NCI-H748 (cell line): ENCODE results near the gene IGSF3.

ENCODE experiments used
- DNase-seq: peaks from one replicate; lab custom pipeline; 2025; ENCODE audit not compliant: unreplicated experiment; lab: John Stamatoyannopoulos, UW

Gene IGSF3

DNA sequence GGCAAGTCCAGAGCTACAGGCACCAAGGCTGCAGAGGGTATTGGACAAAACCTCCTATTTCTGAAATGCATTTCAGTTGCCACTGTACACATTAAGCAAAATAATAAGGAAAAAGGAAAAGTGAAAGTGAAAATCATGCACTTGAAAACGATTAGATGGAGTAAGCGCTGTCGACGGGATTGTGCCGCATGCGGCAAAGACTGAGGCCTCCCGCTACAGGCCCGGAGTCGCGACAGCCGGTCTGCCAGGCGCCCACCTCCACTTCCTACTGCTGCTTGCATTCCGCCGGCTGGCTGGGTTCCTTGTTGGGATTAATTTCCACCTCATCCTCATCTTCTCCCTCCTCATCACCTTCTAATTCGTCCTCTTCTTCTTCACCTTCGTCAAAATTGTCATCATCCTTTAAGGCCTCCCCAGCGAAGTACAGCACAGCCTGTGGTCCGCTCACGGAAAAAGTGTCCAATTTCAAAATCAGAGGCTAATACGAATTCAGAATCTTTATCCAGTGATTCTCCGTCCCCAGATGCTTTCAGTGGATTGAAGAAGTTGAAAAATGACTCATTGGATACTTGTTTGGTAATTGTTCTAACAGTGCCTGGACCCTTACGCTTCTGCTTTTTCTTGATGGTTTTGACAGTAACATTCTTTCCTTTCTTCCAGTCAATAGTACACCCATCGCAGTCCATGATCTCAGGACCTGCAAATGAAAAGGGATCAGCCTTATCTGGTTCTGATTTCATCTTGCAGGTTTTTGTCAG is 134.7 kb downstream of the IGSF3 start:
- DNase-seq, result no peak

DNA sequence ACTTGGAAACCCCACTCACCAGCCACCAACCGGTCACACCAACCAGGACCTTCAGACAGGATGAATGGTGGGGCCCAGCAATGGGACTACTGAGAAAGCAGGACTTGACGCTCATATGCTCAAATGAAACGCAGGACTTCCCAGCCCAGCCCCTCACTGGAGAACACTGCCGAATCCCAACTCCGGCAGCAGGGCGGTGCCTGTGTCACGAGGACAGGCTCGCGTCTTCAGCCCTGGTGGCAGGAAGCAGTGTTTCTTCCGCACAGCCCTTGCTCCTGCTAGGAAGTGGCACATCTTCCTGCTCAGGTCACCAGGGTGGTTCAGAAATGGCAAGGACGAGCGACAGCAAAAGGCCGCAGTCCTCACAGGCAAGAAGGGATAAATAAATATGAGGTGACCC is 135.6 kb downstream of the IGSF3 start:
- no peak for DNase-seq

- no peak for DNase-seq
These were observed 137.9 kb downstream of the IGSF3 start for GRCh38 chr1:116529681-116530080.

DNA sequence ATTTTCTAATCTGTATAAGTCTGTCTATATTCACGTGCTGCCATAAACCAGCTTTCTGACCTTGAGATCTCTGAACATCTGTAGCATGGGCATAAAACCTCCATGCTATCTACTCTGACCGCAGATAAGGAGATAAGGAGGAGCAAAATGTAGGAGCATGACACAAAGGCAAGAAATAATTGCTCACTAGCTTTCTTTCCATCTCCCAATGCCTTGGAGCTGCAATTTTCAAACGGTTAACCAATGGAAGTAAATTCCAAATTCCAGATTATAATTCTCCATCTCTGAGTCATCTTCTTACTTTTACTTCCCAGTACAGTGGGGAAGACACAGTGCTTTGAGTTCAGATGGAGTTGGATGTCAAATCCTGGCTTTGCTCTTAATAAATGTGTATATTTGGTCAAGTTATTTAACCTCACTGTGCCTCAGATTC is 138.3 kb downstream of the IGSF3 start:
- no peak for DNase-seq

- DNase-seq, result no peak
These were observed 139.0 kb downstream of the IGSF3 start for GRCh38 chr1:116528329-116529083.

GRCh38 chr1:116525440-116525839 is 142.1 kb downstream of the IGSF3 start:
- no peak for DNase-seq
